Body of pancreas (tissue), 4 donors: ENCODE measurements around the gene INPP5D.

Experiments
- CTCF ChIP-seq, 7 experiments: fragments of 450-650 bp in 4 of 7; fragments of 200-600 bp in 3 of 7; sonication (generic) in 3 of 7; IDR thresholded peaks; one replicate each; pipeline ENCODE4 v1.5.1; 2016 to 2019; ENCODE audit warnings: antibody characterized with exemption in 7 of 7
- POLR2A ChIP-seq, 3 donors: fragments of 450-650 bp; IDR thresholded peaks; one replicate each; pipeline ENCODE4 v1.6.1; 2016; ENCODE audit warnings: antibody characterized with exemption in 3 of 3, mild to moderate bottlenecking in 2 of 3

DNA sequence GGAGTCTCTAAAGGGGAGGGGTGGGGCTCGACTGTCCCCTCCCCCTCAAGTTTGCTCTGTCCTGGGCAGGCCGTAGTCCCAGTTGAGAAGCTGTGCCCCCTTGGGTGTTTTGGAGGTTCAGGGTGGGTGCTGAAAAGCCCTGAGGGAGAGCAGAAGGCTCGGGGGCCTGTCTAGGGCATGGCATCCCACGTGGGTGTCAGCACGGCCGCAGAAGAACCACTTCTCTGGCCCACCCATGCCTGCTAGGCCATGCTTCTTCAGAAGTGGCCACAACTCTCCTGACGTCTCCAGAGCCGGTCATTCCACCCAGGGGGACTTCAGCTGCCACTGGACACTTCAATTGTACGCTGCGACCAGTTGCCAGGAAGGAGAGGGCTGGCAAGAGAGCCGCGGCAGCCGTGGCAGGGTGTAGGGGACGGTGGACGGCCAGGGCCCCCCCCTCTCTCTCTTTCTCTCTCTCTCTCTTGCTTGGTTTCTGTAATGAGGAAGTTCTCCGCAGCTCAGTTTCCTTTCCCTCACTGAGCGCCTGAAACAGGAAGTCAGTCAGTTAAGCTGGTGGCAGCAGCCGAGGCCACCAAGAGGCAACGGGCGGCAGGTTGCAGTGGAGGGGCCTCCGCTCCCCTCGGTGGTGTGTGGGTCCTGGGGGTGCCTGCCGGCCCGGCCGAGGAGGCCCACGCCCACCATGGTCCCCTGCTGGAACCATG is at the start of gene INPP5D:
- TF ChIP-seq CTCF (IDR thresholded peaks at IDR 0.05), result no peak
- peak in 2 of 3 donors; percentile 40 to 59 for TF ChIP-seq POLR2A (IDR thresholded peaks at IDR 0.05)
